Activated naive CD8-positive, alpha-beta T cell treated with anti-CD3 and anti-CD28 coated beads for 36 hours (primary cell): ENCODE data around the gene CNR1. TPM values are rescaled to one million over a fixed set of nuclear protein-coding genes. Genes with fewer than 3 reads are reported as not detected.

Source experiments
- DNase-seq: peaks from one replicate; pipeline ENCODE4 v3.0.0; 2021
- H3K27ac Mint-ChIP-seq: one replicate; pipeline ENCODE4 v1.8.0; 2022; ENCODE audit warnings: mild to moderate bottlenecking, moderate library complexity, mixed read lengths
- H3K27me3 Mint-ChIP-seq: one replicate; pipeline ENCODE4 v1.8.0; 2022; ENCODE audit warnings: mild to moderate bottlenecking, mixed read lengths
- H3K36me3 Mint-ChIP-seq: one replicate; pipeline ENCODE4 v1.8.0; 2021; ENCODE audit warnings: mild to moderate bottlenecking, mixed read lengths
- H3K4me1 Mint-ChIP-seq: one replicate; pipeline ENCODE4 v1.8.0; 2021; ENCODE audit warnings: mixed read lengths
- H3K4me3 Mint-ChIP-seq: one replicate; pipeline ENCODE4 v1.8.0; 2022; ENCODE audit warnings: mild to moderate bottlenecking, moderate library complexity, mixed read lengths
- H3K9me3 Mint-ChIP-seq: one replicate; pipeline ENCODE4 v1.8.0; 2022; ENCODE audit warnings: mixed read lengths
- total RNA-seq, 2 experiments: library from RNA; stranded (reverse); gene quantifications; one replicate each; pipeline ENCODE4 v1.2.3, GENCODE V29; 2021

The CNR1 gene
- total RNA-seq, 2 experiments from 2014 or later: not detected

- Mint-ChIP-seq H3K9me3 (peaks cover 7% of the 10 kb centered on the region), H3K27ac (no peak overlapping the region), H3K36me3 (no peaks in the 10 kb centered on the region), H3K4me3 (no peak overlapping the region), H3K4me1 (no peaks in the 10 kb centered on the region), H3K27me3 (peaks cover 9% of the 10 kb centered on the region)
- DNase-seq: no peak
Measured at GRCh38 chr6:88120635-88121034, 45.5 kb downstream of the CNR1 start.

DNA sequence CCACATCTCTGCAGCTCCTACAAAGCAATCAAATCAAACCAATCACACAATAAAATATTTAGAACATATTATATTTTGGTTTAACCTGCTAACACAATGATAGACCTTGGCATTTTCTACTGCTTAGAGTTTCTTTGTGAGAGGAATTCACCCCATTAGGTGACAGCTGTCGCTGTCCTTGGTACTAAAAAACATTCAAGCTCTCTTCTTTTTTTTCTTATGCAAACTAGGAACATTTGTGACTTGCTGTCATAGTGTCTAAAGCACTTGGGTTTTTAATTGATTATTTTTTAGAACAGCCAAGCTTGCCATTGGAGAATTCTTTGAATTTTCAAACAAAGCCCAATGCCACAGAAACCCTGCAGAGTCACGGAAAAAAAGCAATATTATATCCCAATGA, 46.4 kb downstream of the CNR1 start:
- Mint-ChIP-seq H3K27me3 (peaks cover 9% of the 10 kb centered on the region), H3K27ac (no peak overlapping the region), H3K36me3 (no peaks in the 10 kb centered on the region), H3K4me3 (no peak overlapping the region), H3K9me3 (peaks cover 2% of the 10 kb centered on the region), H3K4me1 (no peaks in the 10 kb centered on the region)
- no peak for DNase-seq

DNA sequence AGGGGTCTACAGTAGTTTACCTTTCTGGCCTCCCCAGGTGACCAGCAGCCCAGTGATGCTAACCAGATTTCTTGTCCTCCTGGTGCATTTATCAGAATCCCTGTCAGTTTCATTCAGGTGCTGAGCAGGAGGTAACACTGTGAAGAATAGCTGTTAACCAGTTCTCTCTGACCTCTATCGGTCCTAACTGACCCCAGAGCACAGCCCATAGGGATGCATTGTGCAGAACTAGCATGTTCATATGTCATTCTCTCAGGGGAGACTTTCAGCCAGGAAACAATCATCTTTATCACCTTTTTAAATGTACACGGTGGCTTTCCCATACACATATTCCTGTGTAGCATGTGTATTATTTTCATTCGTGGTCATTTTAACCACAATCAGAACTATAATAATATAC, 49.9 kb downstream of the CNR1 start:
- Mint-ChIP-seq H3K4me3 (no peak overlapping the region), H3K4me1 (no peaks in the 10 kb centered on the region), H3K27me3 (peaks cover 18% of the 10 kb centered on the region), H3K36me3 (no peaks in the 10 kb centered on the region), H3K27ac (no peak overlapping the region), H3K9me3 (no peaks in the 10 kb centered on the region)
- no peak for DNase-seq

- Mint-ChIP-seq H3K36me3 (no peaks in the 10 kb centered on the region), H3K27me3 (peaks cover 19% of the 10 kb centered on the region), H3K9me3 (no peaks in the 10 kb centered on the region), H3K4me3 (no peak overlapping the region), H3K4me1 (no peaks in the 10 kb centered on the region), H3K27ac (no peak overlapping the region)
- no peak for DNase-seq
Measured at GRCh38 chr6:88115307-88115706, 50.8 kb downstream of the CNR1 start.

GRCh38 chr6:88114838-88115237, 51.3 kb downstream of the CNR1 start:
- Mint-ChIP-seq H3K4me3 (no peak overlapping the region), H3K36me3 (no peaks in the 10 kb centered on the region), H3K27ac (no peak overlapping the region), H3K4me1 (no peaks in the 10 kb centered on the region), H3K9me3 (no peaks in the 10 kb centered on the region), H3K27me3 (peaks cover 18% of the 10 kb centered on the region)
- no peak for DNase-seq

- no peak overlapping the region for H3K27ac Mint-ChIP-seq
- peaks cover 21% of the 10 kb centered on the region for H3K27me3 Mint-ChIP-seq
- DNase-seq: no peak
- H3K36me3 Mint-ChIP-seq: no peaks in the 10 kb centered on the region
- H3K9me3 Mint-ChIP-seq: no peaks in the 10 kb centered on the region
- no peak overlapping the region for H3K4me3 Mint-ChIP-seq
- H3K4me1 Mint-ChIP-seq: no peaks in the 10 kb centered on the region
Measured at GRCh38 chr6:88111991-88112390, 54.2 kb downstream of the CNR1 start.

DNA sequence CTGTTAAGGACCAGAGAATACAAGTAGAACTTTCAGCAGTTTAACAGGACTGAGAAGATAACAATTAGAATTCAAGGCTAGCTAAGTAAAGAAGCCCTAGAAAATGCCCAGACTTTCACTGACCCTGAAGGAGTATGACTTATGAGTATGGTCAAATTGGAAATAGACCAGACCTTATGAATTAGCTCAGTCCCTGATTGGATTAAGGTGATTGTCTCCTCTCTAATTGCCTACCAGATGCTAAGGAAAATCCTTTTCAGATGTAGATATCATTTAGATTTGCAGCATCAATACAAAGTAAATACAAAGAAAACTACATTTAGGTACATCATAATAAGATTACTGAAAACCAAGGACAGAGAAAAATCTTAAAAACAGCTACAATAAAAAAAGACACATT, 58.9 kb downstream of the CNR1 start:
- no peak overlapping the region for H3K27ac Mint-ChIP-seq
- H3K36me3 Mint-ChIP-seq: no peaks in the 10 kb centered on the region
- no peaks in the 10 kb centered on the region for H3K9me3 Mint-ChIP-seq
- no peak overlapping the region for H3K4me3 Mint-ChIP-seq
- DNase-seq: no peak
- H3K27me3 Mint-ChIP-seq: peaks cover 13% of the 10 kb centered on the region
- no peaks in the 10 kb centered on the region for H3K4me1 Mint-ChIP-seq

- Mint-ChIP-seq H3K4me1 (no peaks in the 10 kb centered on the region), H3K27ac (no peak overlapping the region), H3K4me3 (no peak overlapping the region)
Measured at GRCh38 chr6:88105741-88106340, 60.3 kb downstream of the CNR1 start.

More at GRCh38 chr6:88105741-88106340, 60.3 kb downstream of the CNR1 start:
- peaks cover 10% of the 10 kb centered on the region for H3K27me3 Mint-ChIP-seq
- H3K36me3 Mint-ChIP-seq: no peaks in the 10 kb centered on the region
- no peak for DNase-seq
- no peaks in the 10 kb centered on the region for H3K9me3 Mint-ChIP-seq

Other genes starting within 250 kb of the CNR1 start
- not detected for gene SPACA1, start 118.5 kb downstream of the CNR1 start, total RNA-seq